SK-N-SH treated with all-trans-retinoic acid at 6 μM for 48 hours (cell line): ENCODE data around the gene FCHSD2.

Experiments used
- OSR1 ChIP-seq: fragments of 250-450 bp; sonication (Bioruptor Pico); IDR thresholded peaks from 2 replicates; pipeline ENCODE4 v1.8.0; 2022; ENCODE audit warnings: moderate library complexity, mild to moderate bottlenecking, inconsistent platforms
- RARB ChIP-seq: fragments of 250-450 bp; sonication (Bioruptor Pico); IDR thresholded peaks from 2 replicates; pipeline ENCODE4 v1.8.0; 2021; ENCODE audit warnings: mild to moderate bottlenecking, moderate library complexity
- SNAI2 ChIP-seq: fragments of 250-450 bp; sonication (Bioruptor Pico); IDR thresholded peaks from 2 replicates; pipeline ENCODE4 v1.5.0; 2020; ENCODE audit warnings: mild to moderate bottlenecking, moderate library complexity
- ZNF8 ChIP-seq: fragments of 450-650 bp; formaldehyde crosslinking; IDR thresholded peaks from 2 replicates; pipeline ENCODE4 v1.5.0; 2020; ENCODE audit warnings: mild to moderate bottlenecking, moderate library complexity
- TF ChIP-seq, protein P1 (sequence below): fragments of 250-450 bp; sonication (Bioruptor Pico); IDR thresholded peaks from 2 replicates; pipeline ENCODE4 v1.8.0; 2021; ENCODE audit warnings: low read depth, mild to moderate bottlenecking, moderate library complexity, borderline replicate concordance

DNA sequence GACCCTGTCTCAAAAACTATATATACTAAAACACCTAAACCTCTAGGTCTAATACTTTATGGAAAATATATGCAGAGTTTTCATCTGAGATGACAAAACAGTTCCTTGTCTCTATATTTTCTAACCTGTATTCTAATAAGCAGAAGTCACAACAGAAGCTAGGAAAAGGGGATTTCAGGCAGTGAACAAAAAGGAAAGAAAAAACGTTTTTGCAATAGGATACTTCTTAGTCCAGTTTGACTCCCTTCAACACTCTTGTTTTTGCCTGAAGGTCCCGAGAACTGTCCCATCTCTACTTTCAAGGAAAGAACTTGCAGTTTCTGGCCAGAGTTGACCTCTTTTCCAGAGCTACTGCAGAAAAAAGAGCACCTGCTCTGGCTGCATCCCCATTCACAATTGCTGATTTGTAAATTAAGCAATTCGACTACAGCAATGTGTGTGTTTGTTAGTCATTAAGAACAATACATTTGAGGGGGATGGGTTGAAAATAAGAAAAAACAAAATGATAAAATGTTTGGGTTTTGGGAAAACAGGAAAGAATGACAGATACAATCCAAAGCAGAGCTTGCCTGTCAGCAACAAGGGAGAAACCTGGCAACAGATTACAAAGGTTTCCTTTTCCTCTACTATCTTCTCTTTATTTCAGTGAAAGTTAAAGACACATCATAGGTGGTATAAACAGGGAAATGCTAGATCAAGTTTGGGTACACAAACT lies 160.0 kb downstream of the FCHSD2 start:
- TF ChIP-seq RARB (CRISPR knock-in tag) (no peak), OSR1 (CRISPR knock-in tag) (no peak), SNAI2 (CRISPR knock-in tag) (no peak), ZNF8 (CRISPR knock-in tag) (no peak)
- TF ChIP-seq, protein P1, sequence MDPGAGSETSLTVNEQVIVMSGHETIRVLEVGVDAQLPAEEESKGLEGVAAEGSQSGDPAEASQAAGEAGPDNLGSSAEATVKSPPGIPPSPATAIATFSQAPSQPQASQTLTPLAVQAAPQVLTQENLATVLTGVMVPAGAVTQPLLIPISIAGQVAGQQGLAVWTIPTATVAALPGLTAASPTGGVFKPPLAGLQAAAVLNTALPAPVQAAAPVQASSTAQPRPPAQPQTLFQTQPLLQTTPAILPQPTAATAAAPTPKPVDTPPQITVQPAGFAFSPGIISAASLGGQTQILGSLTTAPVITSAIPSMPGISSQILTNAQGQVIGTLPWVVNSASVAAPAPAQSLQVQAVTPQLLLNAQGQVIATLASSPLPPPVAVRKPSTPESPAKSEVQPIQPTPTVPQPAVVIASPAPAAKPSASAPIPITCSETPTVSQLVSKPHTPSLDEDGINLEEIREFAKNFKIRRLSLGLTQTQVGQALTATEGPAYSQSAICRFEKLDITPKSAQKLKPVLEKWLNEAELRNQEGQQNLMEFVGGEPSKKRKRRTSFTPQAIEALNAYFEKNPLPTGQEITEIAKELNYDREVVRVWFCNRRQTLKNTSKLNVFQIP (CRISPR knock-in tag): no peak
